Suprapubic skin (tissue), 3 donors: Measurements from ENCODE around the gene PITPNM3.

Experiments
- CTCF ChIP-seq, 2 donors: fragments of 200-600 bp in 1 of 2; fragments of 450-650 bp in 1 of 2; sonication (generic) in 1 of 2; IDR thresholded peaks; one replicate each; pipeline ENCODE4 v1.5.1; 2016 to 2019; ENCODE audit warnings: antibody characterized with exemption in 2 of 2, mild to moderate bottlenecking in 1 of 2, moderate library complexity in 1 of 2
- POLR2A ChIP-seq, 2 donors: fragments of 450-650 bp; IDR thresholded peaks; one replicate each; pipeline ENCODE4 v1.6.1; 2017; ENCODE audit warnings: antibody characterized with exemption in 2 of 2, mild to moderate bottlenecking in 2 of 2, moderate library complexity in 2 of 2

GRCh38 chr17:6497496-6498221 lies 58.7 kb downstream of the PITPNM3 start:
- no peak for TF ChIP-seq CTCF (IDR thresholded peaks at IDR 0.05)
- no peak for TF ChIP-seq POLR2A (IDR thresholded peaks at IDR 0.05)
